ENCODE measurements around the gene MND1. TPM values are rescaled to one million over a fixed set of nuclear protein-coding genes. Genes with fewer than 3 reads are reported as not detected.

Gene MND1
- total and polyA plus RNA-seq, 2 of the 8 experiments (the other 6 are each of a cell fraction or from before 2014, with no cell fraction given): 4.4 to 26.2 TPM

GRCh38 chr4:153345012-153345981, 809 bp downstream of the MND1 start:
- H3K4ac ChIP-seq (replicated peaks; ENCODE audit: insufficient read length, low read depth, low read length): no peak overlapping the region
- peak overlapping the region; percentile 53 to 80 (median 74) for H3K4me3 ChIP-seq (ENCODE audit: extremely low read depth in 1 of 4, insufficient read depth in 2 of 4, low read depth in 3 of 4, low read length in 4 of 4)
- H3K27ac ChIP-seq (ENCODE audit: low read depth, low read length): peak overlapping the region; percentile 88
- CTCF ChIA-PET (ENCODE audit: partially characterized antibody): interaction anchor here (0.6 to 2.2 kb wide), 16 partner anchors 9 to 492 kb away, joined by 3 to 13 read pairs (median 4); no protein-coding TSS in a partner anchor
- H4K91ac ChIP-seq (replicated peaks; ENCODE audit: insufficient read length, low read length): no peak overlapping the region
- H2BK15ac ChIP-seq (ENCODE audit: low read length): no peak overlapping the region
- H3K56ac ChIP-seq (replicated peaks; ENCODE audit: insufficient read length, low read depth, low read length): no peak overlapping the region
- H3K36me3 ChIP-seq (ENCODE audit: control insufficient read depth in 2 of 4, insufficient read depth in 4 of 4, low read length in 3 of 4): peaks cover 0 to 2% (median under 1%) of the 10 kb centered on the region in 4 experiments; a peak in 3 of 8 replicates
- H3K23me2 ChIP-seq (ENCODE audit: low read depth, low read length): peaks cover 6% of the 10 kb centered on the region
- H3K79me2 ChIP-seq (ENCODE audit: control insufficient read depth in 1 of 2, insufficient read depth in 2 of 2, low read length in 2 of 2): peaks cover 3 to 42% of the 10 kb centered on the region in 2 experiments; a peak in 3 of 4 replicates
- peaks cover 7% of the 10 kb centered on the region; the same call in 1 of the 2 replicates for H3K79me1 ChIP-seq (ENCODE audit: low read depth, low read length)
- peak overlapping the region; percentile 67 to 88 (median 86) for H3K9ac ChIP-seq (replicated peaks in 1 of 4; ENCODE audit: extremely low read depth in 1 of 4, low read depth in 3 of 4, low read length in 3 of 4)
- H3K9me3 ChIP-seq (ENCODE audit: insufficient read depth in 2 of 2, low read depth in 1 of 2, low read length in 1 of 2): no peaks in the 10 kb centered on the region
- no peak overlapping the region for H2AK5ac ChIP-seq (ENCODE audit: low read depth, low read length)
- DNase-seq (ENCODE audit: low read depth in 1 of 2, low spot score in 2 of 2) (no peak), FAIRE-seq (no peak)
- peak overlapping the region; percentile 84; the same call in 1 of the 2 replicates for H2BK5ac ChIP-seq (ENCODE audit: low read depth, low read length)
- peaks cover 0 to 3% (median 2%) of the 10 kb centered on the region in 4 experiments; a peak in 3 of 7 replicates for H3K4me1 ChIP-seq (replicated peaks in 1 of 4; ENCODE audit: control insufficient read depth in 3 of 4, insufficient read depth in 4 of 4, low read length in 3 of 4)
- WGBS, 2 experiments (ENCODE audit: extremely low coverage in 1 of 2, insufficient coverage in 1 of 2, insufficient read length in 1 of 2, insufficient replicate concordance in 2 of 2, low coverage in 1 of 2, low lambda C conversion rate in 2 of 2, missing lambda C conversion rate in 1 of 2): 6% methylated on average over 41 of the region's 44 CpGs; no CpG with 5 or more reads in 1 of the 2 experiments
- H4K5ac ChIP-seq (ENCODE audit: insufficient read length, low read depth, low read length): no peak overlapping the region
- H2BK120ac ChIP-seq (replicated peaks; ENCODE audit: low read depth, low read length): no peak overlapping the region
- H3K14ac ChIP-seq (ENCODE audit: insufficient read length): no peak overlapping the region
- H3K23ac ChIP-seq (ENCODE audit: insufficient read length): no peak overlapping the region
- peak overlapping the region; percentile 93 for H3K18ac ChIP-seq (ENCODE audit: extremely low read depth, low read length)
- no peak overlapping the region for H2BK20ac ChIP-seq (ENCODE audit: low read length)
- H2BK12ac ChIP-seq (ENCODE audit: low read depth, low read length): peak overlapping the region; percentile 56; the same call in 1 of the 2 replicates
- peak overlapping the region; percentile 79 to 93 for H3K4me2 ChIP-seq (ENCODE audit: insufficient read depth in 1 of 2, low read depth in 2 of 2, low read length in 2 of 2)
- H3K27me3 ChIP-seq (replicated peaks in 1 of 4; ENCODE audit: control insufficient read depth in 3 of 4, extremely low read depth in 1 of 4, insufficient read depth in 3 of 4, low read length in 3 of 4): no peaks in the 10 kb centered on the region
- H4K20me1 ChIP-seq (replicated peaks in 1 of 2; ENCODE audit: control insufficient read depth in 1 of 2, insufficient read depth in 2 of 2, low read length in 2 of 2): peaks cover 1 to 3% of the 10 kb centered on the region in 2 experiments
- POLR2A ChIA-PET (ENCODE audit: partially characterized antibody): interaction anchor here (0.7 to 2.4 kb wide), 7 partner anchors 76 to 409 kb away, joined by 3 to 15 read pairs (median 3); partner anchors contain the start of genes FHDC1 and TMEM131L
- H2AFZ ChIP-seq (ENCODE audit: low read length): peak overlapping the region; percentile 33; the same call in 1 of the 2 replicates
- H4K8ac ChIP-seq (ENCODE audit: extremely low read depth, insufficient read depth, low read length): peak overlapping the region; percentile 93; the same call in 1 of the 2 replicates
- no peak for TF ChIP-seq BRCA1 (IDR thresholded peaks at IDR 0.05; ENCODE audit: low read depth, low read length)
- TF ChIP-seq HDAC2 (IDR thresholded peaks at IDR 0.05; ENCODE audit: borderline replicate concordance in 1 of 2, low read depth in 2 of 2, low read length in 2 of 2): 0 out of 4 replicates have a peak, but pooled peaks have one; percentile 1 to 82
- no peak for TF ChIP-seq CBX5 (IDR thresholded peaks at IDR 0.05; ENCODE audit: low read depth, low read length)
- no peak for TF ChIP-seq HDAC6 (IDR thresholded peaks at IDR 0.05; ENCODE audit: low read depth, low read length)
- TF ChIP-seq CBX8 (IDR thresholded peaks at IDR 0.05; ENCODE audit: borderline replicate concordance, low read depth, low read length): no peak
- peak; percentile 21 for TF ChIP-seq KDM4A (IDR thresholded peaks at IDR 0.05; ENCODE audit: low read depth, low read length, severe bottlenecking)
- TF ChIP-seq GABPA (IDR thresholded peaks at IDR 0.05; ENCODE audit: borderline replicate concordance, insufficient read depth, low read length): no peak
- TF ChIP-seq TEAD4 (IDR thresholded peaks at IDR 0.05; ENCODE audit: low read depth, low read length): no peak

Data from H1 (cell line).